HS-27A (cell line): ENCODE results near the gene NTF3.

Source experiments
- DNase-seq: peaks from one replicate; pipeline ENCODE4 v3.0.0-alpha.2; 2012; ENCODE audit warnings: low read depth, missing footprints

The NTF3 gene

DNA sequence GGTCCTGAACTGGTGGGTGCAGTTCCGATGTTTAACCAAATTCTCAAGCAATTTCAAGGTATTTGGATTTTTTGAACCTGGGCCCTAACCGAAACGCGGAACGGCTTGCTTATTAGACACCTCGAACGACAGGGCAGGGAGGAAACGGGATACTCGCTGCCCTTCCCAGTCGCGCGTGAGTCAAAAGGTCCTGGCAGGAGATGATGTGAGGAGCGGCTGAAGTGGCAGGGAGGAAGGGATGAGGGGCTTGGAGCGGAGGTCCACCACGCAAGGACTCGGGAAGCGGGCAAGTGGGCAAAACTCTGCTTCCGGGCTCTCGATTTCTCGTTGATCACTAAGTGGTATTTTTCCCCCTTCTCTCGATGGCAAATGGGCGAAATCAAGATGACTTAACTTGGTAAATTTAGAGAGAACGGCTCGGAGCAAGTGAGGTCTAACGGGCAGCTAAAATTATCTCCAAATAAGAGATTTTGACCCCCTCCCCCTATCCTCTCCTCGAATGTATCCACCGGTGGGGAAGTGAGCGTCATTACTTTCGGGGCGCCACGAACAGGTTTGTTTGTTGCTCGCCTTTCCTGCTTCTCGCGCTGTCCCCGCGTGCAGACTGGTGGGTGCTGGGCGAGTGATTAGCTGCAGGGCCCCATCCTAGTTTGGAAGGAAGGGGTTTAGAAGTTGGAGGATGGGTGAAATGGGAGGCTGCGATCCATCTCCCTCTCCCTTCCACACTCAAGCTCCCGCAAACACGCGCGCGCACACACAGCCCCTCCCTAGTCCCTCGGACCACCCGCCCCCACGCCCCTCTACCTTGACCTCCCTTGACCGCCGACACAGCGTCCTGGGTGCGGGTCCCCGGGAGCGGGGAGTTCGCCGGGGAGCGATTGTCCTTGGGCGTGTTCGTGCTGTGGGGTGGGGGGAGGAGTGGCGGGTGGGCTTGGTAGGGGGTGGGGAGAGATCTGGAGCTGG lies 986 bp upstream of the NTF3 start:
- DNase-seq = no peak

DNA sequence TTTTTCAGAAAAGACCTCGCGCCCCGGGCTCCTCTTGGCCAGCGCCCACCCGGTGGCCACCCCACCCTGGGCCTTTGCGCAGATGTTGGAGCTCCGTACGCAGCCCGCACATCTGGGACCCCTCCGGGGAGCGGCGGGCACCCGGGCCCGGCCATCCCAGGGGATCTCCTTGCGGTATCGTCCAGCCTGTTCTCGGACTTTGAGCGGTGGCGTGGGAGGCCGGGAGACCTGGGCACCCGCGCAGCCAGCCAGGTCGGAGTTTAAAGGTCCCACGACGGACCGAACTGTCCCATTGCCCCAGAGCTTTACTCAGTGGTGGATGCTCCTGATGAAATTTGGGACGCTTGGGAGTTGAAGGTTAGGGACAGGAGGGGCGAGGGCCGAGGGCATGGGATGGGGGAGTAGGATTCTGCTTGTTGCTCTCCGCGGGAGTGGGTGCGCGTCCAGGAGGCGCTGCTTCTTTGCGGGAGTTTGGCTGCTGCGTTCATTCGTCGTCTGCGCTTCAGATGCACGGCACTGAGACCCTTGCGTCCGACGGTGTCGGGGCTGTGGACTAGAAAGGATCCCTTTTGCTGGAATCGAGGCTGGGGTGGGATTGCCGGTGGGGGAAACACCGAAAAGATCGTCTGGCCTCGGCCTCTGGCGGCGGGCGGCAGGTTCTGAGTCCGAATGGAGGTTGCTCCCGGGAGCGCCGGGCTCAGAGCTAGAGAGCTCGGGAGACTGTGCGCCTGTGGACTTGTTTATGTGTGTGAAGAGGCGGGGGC lies 1.4 kb downstream of the NTF3 start:
- no peak for DNase-seq

DNA sequence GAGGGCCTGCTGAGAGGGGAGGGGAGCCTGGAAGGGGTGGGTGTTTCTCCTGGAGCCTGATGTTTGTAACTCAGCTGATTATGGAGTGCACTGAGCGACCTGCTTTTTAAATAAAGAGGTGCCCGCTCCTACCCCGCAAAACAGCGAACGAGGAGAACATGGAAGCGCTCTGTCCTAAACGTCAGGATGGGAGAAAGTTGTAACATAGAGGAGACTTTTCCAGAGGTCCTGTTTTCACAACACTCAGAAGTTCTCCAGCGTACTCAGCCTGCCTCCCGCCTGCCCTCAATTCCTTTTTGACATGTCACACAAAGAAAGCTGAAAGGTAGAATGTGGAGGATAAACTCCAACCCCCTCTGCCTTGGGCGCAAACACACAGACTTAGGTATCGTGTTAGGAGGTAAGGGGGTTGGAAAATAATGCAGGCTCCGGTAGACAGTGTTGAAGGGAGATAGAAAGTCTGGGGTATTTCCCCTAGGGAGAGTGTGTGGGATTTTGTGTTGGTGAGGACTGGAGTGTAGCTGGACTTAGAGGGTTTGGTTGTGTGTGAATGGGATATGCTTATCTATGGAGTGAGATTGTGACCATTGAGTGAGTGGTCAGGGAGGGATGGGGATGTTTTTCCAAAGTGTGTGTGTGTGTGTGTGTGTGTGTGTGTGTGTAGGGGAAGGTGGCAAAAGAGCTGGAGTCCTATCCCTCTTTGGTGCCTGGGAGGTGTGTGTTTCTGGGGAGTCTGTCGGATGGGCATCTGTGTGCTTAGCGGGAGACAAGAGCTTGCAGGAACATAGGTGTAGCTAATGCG lies 2.1 kb downstream of the NTF3 start:
- DNase-seq = no peak

DNA sequence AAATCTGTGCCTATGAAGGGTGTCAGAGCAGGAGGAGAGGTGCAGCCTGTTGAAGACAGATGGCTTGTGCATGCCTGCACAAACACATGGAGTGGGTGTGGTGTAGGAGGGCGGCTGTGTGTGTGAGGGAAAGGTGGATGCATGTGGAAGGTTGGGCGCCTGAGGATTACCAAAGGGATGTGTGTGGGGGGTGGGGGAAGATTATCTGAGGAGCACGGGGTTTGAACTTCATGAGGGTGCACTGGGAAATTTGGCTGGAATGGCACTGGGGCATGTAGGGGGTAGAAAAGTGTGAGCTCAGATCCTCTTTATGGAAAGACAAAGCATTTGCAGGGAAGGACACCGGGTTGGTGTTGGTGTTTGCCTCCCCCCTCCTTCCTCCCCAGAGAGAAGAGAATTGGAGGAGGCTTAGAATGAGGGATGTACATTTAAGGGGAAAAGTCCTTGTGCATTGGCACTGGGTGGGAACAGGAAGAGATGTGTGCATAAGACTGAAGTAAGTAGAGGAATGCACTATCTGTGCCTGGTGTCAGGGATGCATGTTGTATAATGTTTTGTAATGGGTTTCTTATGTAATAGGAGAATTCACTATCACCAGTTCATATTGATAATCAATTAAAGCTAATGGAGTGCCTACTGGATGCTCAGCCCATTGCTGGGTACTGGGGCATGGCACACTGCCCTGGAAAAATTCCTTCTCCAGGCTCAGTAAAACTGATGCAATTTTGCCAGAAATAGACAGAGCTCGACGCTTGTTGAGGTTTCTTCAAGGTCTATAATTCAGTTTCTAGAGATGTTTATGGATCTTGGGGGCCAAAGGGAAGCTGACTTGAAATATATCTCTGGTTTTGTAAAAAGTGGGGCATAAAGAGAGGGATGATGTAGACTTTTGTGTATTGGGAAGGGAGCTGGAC lies 3.0 kb downstream of the NTF3 start:
- no peak for DNase-seq

DNA sequence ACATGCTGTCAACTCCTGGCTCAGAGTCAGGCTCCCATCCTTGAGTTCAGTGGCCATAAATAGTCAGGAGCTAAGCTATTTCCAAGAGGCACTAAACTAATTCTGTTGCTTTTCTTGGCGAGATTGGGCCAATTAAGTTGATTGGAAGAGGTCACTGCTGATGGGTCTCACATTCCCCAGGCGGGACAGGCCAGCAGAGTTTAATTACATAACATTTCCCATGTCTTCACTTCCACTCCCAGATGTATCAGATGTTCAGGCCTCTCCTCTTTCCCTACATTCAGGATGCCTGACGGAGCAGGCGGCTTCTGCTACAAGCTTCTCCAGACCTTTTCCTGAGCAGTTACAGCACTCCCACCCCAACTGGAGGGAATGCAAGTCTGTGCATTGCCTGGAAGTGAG lies 5.3 kb downstream of the NTF3 start:
- DNase-seq = no peak

DNA sequence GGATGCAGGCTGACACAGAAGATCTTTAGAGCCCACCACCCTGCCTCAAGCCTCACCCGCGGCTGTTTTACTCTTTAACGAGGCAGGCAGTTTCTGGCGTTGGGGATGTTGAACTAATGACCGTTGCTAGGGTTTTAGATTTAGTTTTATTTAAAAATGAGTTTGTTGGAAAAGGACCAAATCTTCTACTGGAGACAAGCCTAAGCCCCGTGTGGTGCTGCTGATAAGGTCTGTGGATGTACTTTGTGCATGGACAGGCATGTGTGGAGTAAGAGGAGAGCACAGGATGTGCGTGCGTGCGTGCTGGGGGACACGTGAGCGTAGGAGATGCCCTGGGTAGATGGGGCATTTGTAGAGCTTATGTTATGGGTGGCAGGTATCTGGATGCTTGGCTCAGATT lies 5.7 kb downstream of the NTF3 start:
- DNase-seq = no peak

DNA sequence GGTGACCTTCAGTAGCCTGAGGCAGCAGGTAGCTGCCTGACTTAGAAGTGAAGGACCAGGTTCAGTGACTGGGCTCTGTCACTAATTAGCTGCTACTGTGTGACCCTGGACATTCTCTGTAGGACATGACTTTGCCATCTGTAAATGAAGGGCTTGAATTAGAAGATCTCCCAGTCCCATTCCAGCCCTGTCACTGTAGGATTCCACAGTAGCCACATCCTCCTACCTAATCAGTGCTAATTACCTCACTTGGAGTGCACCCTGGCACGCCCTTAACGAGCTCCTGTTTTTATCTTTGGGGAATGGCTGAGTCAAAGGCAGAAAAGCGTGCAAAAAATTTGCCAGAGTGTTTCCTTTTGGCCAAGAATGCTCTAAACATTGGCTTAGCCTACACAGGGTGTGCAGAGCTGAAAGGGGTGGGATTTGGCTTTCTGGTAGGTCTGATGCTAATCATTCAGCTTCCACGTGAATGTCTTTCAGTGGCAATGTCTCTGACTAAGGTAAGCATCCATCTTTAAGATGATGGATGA lies 6.8 kb downstream of the NTF3 start:
- DNase-seq = no peak

DNA sequence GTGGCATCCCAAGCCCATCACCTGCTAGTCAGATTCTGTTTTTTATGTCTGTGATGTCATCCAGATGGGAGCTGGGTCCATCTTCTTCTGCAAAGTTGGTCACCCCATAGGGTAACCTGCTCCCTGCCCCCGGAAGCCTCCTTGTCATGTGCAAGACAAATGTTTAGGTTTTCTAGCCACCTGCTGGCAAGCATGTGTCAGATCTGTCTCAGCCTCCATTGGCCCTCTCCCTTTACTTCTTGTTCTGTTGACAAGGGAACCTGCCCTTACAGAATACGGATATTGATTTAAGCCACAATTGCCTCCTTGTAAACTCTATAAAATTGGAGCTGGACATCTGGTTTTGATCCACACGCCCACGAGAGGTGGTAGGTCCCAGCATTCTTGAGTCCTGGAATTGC lies 7.5 kb downstream of the NTF3 start:
- no peak for DNase-seq

DNA sequence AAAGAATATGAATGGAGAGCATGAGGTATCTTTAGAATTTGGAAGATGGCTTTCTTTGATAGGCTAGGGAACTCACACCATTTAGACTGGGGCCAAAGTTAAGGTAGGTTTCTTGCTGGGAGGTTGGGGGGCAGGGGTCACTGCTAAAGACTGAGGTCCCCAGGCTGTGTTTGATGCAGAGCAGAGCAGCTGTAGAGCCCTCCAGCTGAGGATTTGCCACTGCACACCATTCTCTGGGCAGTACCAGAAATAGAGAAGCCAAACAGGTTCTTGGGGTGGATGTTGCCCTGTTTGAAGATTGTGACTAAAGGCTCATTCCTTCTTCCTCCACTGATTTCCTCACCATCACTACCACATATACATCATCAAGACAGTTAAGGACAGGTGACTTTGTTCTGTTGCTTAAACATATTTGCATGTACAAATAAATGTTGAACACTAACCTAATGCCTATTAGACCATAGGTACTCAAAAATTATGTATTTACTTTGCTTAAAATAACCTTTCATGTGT lies 7.9 kb downstream of the NTF3 start:
- no peak for DNase-seq

DNA sequence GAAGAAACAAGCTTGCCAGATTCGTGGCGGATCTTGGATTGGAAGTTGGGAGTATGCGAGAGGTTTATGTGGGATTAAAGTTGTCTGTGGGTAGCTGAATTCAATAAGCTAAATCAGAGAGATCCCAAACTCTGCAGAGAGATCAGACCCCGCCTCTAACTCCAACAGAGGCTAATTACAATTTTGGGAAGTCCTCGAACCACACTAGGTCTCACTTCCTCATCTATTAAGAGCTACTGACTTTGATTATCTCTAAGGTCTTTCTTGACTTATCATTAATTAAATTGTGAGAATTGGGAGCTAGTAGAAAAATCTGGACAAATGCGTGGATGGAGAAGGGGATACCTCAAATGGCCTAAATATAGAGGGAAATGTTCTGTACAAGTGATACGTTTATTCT lies 9.1 kb downstream of the NTF3 start:
- no peak for DNase-seq

DNA sequence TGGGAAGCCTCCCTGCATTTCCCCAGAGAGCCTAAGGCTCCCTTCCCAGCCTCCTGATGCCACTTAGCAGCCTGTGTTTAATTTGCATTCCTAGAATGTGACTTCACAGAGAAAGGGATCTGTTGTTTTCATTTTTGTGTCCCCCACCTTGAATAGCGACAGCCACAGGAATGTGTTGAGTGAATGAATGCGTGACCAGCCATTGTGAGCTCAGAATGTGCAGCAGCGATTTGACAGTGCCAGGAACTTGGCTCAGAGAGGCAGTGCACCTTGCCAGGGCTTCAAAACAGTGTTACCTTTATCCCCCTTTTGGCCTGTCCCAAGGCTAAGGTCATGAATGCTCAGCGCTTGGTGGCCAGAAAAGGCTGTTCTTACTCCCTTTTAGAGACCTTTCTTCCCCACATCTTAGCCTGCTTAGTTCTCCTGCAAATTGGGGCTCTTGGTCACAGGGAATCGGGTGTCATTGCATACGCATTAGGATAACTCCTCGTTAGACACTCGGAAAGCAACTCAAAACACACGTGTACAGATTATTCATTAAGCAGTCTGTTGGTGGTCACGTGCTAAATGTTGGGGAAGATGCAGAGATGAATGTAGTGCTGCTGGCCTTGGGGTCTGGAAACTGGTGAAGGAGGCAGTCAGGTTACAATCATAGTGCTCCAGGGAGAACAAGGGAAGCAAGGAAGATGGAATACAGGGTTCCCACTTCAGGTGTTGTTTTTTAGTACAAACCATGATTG lies 9.8 kb downstream of the NTF3 start:
- peak; percentile 53 for DNase-seq

DNA sequence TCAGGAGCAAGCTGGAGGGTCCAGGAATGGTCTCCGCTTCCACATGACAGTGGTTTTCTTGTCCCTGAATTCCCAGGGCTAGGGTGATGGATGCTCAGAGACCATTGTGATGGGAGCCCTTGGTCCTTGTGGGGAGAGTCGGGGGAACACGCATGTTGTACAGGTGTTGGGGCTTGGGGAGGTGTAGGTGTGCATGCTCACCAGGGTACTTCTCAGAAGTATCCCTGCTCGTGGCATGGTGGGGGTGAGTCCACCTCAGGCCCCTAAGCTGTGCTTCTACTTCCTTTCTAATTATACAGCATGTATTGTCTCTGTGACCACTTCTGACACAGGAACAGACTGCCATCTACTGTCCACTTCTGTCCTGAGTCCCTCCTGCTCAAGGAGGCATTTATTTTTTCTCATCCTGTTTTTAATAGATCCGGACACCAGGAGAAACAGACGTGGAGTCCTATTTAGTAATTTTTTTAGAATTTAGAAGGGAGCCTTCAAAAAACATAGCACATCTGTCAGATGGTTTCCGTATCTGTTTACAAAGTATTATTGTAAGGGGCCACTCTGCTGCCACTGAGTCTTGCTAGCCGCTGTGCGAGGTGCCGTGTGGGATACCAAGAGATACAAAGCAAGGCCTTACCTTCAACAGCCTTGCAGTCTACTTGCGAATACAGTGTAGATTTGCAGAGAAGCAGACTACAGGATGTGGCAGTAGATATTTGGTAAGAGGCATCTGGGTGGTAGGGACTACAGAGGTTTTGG lies 10.5 kb downstream of the NTF3 start:
- peak; percentile 53 for DNase-seq

DNA sequence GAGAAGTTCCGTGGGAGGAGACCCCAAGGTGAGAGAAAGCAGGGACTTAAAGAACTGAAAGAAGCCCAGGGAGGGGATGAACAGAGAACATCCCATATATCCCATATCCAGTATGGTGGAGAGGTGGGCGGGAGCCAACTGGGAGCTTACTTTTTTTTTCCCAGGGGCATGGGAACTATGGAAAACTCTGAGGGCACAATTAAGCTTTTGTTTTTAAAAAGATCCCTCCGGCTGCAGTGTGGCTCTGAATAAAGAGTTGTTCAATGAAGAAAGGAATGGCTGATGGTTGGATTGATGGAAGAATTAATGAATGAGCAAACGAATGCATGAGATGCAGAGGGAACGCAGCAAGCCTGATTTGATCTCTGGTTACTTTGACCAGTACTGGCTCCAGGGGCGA lies 12.6 kb downstream of the NTF3 start:
- DNase-seq = no peak

DNA sequence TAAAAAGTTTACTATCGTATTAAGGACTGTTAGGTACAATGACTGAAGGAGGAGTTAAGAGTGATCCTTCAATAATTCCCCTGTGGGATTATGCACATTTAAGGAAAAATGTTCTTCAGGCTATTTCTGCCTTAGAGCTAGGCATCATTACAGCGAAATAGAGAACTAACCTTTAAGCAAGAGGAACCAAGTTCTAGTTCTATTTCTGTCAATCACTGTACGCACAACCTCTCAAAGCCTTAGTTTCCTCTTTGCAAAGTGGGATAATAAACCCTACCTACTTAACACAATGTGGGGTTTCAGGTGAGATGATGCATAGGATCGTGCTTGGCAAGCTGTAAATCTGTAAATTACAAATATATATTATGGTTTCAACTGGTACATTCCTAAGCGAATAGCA lies 15.4 kb downstream of the NTF3 start:
- DNase-seq = no peak

DNA sequence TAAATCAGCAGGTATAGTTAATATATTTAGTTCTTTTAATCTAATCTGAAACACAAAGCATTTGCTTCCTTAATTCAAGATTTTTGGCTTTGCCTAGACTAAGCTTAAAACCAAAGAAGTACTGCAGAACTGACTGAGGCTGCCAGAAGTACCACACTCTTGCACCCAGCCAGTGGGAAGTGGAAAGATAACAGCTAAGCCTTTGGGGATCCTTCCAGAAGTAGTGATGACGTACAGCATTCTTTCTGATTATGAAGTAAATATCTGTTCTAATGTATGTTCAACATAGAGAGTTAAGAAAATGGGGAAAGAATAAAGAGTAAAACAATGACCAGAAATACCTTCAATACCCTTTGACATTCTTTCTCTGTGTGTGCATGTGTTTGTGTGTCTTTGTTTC lies 19.3 kb downstream of the NTF3 start:
- no peak for DNase-seq

DNA sequence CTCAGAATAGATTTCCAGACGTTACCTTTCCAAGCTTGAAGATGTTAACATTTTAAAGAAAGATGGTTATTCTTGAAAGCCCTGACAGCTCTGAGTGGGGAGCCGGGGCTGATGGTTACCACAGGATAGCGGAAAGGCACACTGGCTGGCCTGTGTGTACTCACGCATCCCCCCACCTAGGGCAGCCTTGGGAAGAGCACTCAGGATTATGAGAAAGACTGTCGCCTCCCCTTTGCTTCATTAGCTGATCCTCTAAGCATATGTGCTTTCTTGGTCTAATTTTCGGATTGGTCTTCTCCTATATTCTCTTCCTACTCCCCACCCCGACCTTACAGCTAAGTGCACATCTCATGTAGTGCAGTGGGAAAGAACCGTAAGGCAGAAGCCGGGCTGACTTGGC lies 20.7 kb downstream of the NTF3 start:
- DNase-seq = no peak

DNA sequence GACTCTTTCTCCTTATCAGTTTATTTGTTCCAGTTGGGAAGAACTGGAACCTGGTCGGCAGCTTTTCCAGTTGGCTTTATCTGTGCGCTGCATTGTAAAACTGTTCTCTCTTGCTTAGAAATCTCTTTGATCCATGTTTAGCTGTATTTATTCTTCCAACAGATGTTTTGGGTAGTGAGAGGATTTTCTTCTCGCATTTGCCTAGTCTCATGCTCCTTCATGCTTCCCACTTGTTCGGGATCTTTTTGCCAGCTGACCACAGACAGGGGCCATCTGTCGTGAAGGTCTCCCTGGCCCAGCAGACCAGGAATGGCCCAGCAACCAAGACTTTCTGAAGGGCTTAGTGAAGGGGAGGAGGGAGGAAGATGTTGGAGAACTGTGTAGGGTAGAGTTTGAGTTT lies 21.6 kb downstream of the NTF3 start:
- no peak for DNase-seq

DNA sequence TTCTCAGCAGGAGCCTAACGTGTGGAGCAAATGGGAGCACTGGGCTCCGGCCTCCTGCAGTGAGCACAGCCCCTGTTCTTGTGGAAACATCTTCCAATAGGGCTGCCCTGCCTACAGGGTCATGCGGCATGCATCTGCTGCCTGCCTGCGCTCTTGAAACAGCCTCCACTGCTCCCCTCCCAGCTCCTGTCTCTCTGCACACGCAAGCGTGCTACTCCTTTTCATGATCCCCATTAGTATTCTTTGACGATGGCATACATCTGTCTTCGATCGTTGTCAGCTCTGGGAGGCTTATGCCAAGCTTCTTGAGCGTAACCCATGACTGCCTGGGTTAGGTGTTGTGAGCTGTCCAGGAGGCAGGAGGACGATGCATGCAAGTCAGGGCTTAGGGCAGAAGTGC lies 23.1 kb downstream of the NTF3 start:
- no peak for DNase-seq

DNA sequence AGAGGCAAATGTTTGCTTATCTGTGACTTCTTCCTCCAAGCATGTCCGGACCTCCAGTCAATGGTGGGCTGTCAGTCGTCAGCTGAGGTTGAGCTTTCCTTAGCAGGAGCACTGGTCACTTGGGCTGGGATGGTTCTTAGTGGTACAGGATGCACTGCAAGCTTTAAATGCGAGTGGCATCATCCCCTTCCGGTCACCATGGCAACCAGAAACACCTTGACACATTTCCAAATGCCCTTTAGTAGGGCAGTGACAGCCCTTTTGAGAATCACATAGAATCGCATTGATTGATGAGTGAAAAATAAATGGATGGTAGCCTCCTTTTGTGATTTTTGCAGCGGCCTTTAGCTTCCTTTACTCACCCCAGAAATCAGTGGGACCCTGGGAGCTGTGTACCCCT lies 24.1 kb downstream of the NTF3 start:
- no peak for DNase-seq
